GM18526 (cell line): ENCODE results near the gene MRPS5.

Experiments
- POLR2A ChIP-seq: IDR thresholded peaks from 3 replicates; pipeline ENCODE4 v1.6.1; 2011; ENCODE audit not compliant: insufficient read length; ENCODE audit errors: extremely low read depth

The MRPS5 gene

GRCh38 chr2:95056461-95057459 is 64.8 kb downstream of the MRPS5 start:
- TF ChIP-seq POLR2A = no peak

- no peak for TF ChIP-seq POLR2A
These were observed 65.6 kb downstream of the MRPS5 start for GRCh38 chr2:95056044-95056443.

GRCh38 chr2:95055262-95055661 is 66.3 kb downstream of the MRPS5 start:
- no peak for TF ChIP-seq POLR2A

GRCh38 chr2:95054016-95054415 is 67.6 kb downstream of the MRPS5 start:
- no peak for TF ChIP-seq POLR2A

- TF ChIP-seq POLR2A = no peak
These were observed 68.1 kb downstream of the MRPS5 start for GRCh38 chr2:95053543-95053942.

GRCh38 chr2:95052804-95053479 is 68.7 kb downstream of the MRPS5 start:
- TF ChIP-seq POLR2A = no peak

- TF ChIP-seq POLR2A = no peak
These were observed 69.3 kb downstream of the MRPS5 start for GRCh38 chr2:95052307-95052706.

GRCh38 chr2:95051626-95052025 is 70.0 kb downstream of the MRPS5 start:
- TF ChIP-seq POLR2A = no peak

GRCh38 chr2:95050385-95051300 is 71.0 kb downstream of the MRPS5 start:
- TF ChIP-seq POLR2A = no peak

GRCh38 chr2:95049961-95050360 is 71.6 kb downstream of the MRPS5 start:
- TF ChIP-seq POLR2A = no peak

- TF ChIP-seq POLR2A = no peak
These were observed 72.0 kb downstream of the MRPS5 start for GRCh38 chr2:95049683-95049955.

- no peak for TF ChIP-seq POLR2A
These were observed 72.6 kb downstream of the MRPS5 start for GRCh38 chr2:95048825-95049682.

GRCh38 chr2:95047629-95048510 is 73.7 kb downstream of the MRPS5 start:
- no peak for TF ChIP-seq POLR2A
